HG03064 (cell line): ENCODE measurements around the gene GATAD2A.
A peak's percentile ranks its signal among the peaks of the same experiment; 100 is the strongest.

Experiments used
- ATAC-seq: cut with Tn5 transposase; IDR thresholded peaks from one replicate; pipeline ENCODE4 v1.9.1; 2021; ENCODE audit warnings: low read depth; ENCODE audit not compliant: unreplicated experiment

GATAD2A gene

GRCh38 chr19:19420570-19421298, 15.3 kb downstream of the GATAD2A start:
- ATAC-seq, result peak; percentile 56

- no peak for ATAC-seq
These were observed 15.8 kb downstream of the GATAD2A start for GRCh38 chr19:19421299-19421696.

- no peak for ATAC-seq
These were observed 16.7 kb downstream of the GATAD2A start for GRCh38 chr19:19422156-19422555.

- ATAC-seq, result no peak
These were observed 17.8 kb downstream of the GATAD2A start for GRCh38 chr19:19423322-19423721.

GRCh38 chr19:19425170-19425875, 19.8 kb downstream of the GATAD2A start:
- ATAC-seq, result no peak

GRCh38 chr19:19426216-19426615, 20.7 kb downstream of the GATAD2A start:
- no peak for ATAC-seq

GRCh38 chr19:19426799-19427198, 21.3 kb downstream of the GATAD2A start:
- ATAC-seq, result no peak

GRCh38 chr19:19427302-19427701, 21.8 kb downstream of the GATAD2A start:
- ATAC-seq, result no peak

- no peak for ATAC-seq
These were observed 22.5 kb downstream of the GATAD2A start for GRCh38 chr19:19427944-19428343.

GRCh38 chr19:19428746-19429145, 23.3 kb downstream of the GATAD2A start:
- ATAC-seq, result no peak

- ATAC-seq, result no peak
These were observed 23.9 kb downstream of the GATAD2A start for GRCh38 chr19:19429361-19429760.

- no peak for ATAC-seq
These were observed 27.3 kb downstream of the GATAD2A start for GRCh38 chr19:19432732-19433131.

- no peak for ATAC-seq
These were observed 28.3 kb downstream of the GATAD2A start for GRCh38 chr19:19433666-19434213.

GRCh38 chr19:19434483-19435045, 29.1 kb downstream of the GATAD2A start:
- no peak for ATAC-seq

- no peak for ATAC-seq
These were observed 30.7 kb downstream of the GATAD2A start for GRCh38 chr19:19436137-19436691.

GRCh38 chr19:19438366-19439175, 33.1 kb downstream of the GATAD2A start:
- no peak for ATAC-seq

GRCh38 chr19:19439176-19439482, 33.7 kb downstream of the GATAD2A start:
- ATAC-seq, result no peak

- no peak for ATAC-seq
These were observed 37.8 kb downstream of the GATAD2A start for GRCh38 chr19:19443283-19443682.

GRCh38 chr19:19443902-19444680, 38.6 kb downstream of the GATAD2A start:
- no peak for ATAC-seq

GRCh38 chr19:19444681-19445155, 39.2 kb downstream of the GATAD2A start:
- no peak for ATAC-seq
